GM10266 (cell line): ENCODE data around the gene TMEM107.

Experiments used
- DNase-seq: peaks from one replicate; pipeline ENCODE4 v3.0.0; 2012; ENCODE audit errors: extremely low spot score
- TF ChIP-seq, protein P1 (sequence below): IDR thresholded peaks from 2 replicates; pipeline ENCODE4 v1.5.1; 2012; ENCODE audit warnings: mild to moderate bottlenecking, low read depth; ENCODE audit not compliant: control insufficient read depth, insufficient read depth; ENCODE audit errors: missing control alignments

TMEM107 gene

DNA sequence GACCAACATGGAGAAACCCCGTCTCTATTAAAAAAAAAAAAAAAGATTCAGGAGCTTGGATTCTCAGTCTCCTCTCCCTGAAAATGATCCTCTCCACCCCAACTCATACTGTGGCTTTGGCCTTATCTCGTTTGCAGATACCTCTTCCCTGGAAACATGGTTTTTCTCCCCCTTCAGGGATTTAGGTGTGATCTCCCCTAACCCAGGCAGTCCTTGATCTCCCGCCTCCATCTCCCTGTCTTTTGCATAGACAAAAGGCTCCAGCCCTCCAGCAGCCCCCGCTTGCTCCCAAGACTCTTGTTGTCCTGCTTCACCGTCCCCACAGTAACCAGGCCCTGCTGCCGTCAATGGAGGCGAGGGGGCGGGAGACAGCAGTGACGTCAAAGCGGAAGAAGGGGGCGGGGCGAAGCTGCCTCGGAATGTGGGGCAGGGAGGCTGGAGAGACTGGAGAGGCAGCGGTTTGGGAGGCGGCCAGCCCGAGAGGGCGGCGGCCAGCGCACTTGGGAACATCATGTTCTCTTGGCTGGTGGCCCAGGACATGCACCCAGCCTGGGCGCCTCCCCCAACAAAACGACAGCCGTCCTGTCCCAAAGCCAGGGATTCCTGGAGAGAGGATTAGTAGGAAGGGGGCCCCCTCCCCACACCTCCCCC is 22.1 kb downstream of the TMEM107 start:
- TF ChIP-seq, protein P1, sequence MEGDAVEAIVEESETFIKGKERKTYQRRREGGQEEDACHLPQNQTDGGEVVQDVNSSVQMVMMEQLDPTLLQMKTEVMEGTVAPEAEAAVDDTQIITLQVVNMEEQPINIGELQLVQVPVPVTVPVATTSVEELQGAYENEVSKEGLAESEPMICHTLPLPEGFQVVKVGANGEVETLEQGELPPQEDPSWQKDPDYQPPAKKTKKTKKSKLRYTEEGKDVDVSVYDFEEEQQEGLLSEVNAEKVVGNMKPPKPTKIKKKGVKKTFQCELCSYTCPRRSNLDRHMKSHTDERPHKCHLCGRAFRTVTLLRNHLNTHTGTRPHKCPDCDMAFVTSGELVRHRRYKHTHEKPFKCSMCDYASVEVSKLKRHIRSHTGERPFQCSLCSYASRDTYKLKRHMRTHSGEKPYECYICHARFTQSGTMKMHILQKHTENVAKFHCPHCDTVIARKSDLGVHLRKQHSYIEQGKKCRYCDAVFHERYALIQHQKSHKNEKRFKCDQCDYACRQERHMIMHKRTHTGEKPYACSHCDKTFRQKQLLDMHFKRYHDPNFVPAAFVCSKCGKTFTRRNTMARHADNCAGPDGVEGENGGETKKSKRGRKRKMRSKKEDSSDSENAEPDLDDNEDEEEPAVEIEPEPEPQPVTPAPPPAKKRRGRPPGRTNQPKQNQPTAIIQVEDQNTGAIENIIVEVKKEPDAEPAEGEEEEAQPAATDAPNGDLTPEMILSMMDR = no peak
- DNase-seq = peak; percentile 79

DNA sequence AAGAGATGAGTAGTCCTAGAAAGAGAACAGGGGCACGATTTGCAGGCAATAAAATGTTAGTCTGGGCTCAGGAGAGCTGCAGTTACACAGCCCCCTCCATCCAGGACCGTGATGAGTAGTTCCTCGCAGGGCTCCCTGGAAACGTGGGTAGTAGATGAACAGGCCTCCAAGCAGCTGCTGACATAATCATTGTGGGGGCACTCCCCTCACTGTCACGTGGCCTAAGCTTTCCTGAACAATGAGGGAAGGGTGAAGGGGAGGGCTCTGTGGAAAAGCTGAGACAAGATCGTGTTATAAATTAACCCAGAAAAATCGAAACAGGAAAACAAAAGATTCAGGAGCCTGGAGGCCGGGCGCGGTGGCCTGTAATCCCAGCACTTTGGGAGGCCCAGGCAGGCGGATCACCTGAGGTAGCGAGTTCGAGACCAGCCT is 22.6 kb downstream of the TMEM107 start:
- DNase-seq = peak; percentile 46

DNA sequence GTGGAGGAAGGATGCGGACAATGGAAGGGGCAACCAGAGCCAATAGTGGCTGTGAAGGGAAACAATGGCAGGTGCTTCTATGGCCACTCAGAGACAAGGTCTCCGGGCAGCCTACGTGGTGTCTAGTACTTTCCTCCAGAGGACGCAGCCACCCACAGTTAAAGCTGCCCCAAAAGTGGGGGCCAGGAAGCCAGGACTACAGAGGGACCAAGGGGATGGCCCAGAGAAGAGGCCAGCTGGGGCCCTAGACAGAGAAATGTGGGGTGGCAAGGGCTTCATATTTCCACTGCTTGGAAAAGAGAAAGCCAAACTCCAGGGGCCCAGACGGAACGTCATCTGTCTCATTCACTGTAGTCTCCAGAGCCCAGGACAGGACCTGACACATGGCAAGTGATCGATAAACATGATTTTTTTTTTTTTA is 23.1 kb downstream of the TMEM107 start:
- TF ChIP-seq, protein P1 = no peak
- DNase-seq = no peak

More for the DNA sequence above, 22.6 kb downstream of the TMEM107 start:
- TF ChIP-seq, protein P1 = no peak

- peak; percentile 94 for DNase-seq
- TF ChIP-seq, protein P1 = no peak
These were observed 23.9 kb downstream of the TMEM107 start, which contains the start of gene PER1 for GRCh38 chr17:8152112-8152775. TSS of gene PER1 (minus strand) at chr17:8152404. CDS start at chr17:8150706, 1,698 bp downstream.

DNA sequence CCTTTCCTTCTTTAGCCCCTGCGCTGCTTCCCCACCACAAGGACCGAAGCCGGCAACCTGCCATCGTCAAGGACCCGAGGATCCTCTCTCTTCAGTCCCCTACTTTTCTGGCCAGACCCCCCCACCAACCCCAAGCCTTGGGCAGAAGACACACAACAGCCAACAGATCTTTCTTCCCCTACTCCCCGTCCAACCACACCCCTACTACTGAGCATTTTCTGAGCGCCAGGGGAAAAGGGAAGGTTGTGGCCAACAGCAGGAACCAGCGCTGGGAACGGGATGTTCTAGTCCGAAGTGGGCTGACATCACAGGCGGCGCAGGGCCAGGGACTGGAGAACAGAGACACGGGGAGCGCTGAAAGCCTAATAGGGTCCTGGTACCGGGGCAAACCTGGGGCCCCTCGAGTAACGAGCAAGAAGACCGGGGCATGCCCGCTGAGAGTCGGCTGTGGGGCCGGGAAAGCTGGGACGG is 24.5 kb downstream of the TMEM107 start:
- TF ChIP-seq, protein P1 = no peak
- no peak for DNase-seq

DNA sequence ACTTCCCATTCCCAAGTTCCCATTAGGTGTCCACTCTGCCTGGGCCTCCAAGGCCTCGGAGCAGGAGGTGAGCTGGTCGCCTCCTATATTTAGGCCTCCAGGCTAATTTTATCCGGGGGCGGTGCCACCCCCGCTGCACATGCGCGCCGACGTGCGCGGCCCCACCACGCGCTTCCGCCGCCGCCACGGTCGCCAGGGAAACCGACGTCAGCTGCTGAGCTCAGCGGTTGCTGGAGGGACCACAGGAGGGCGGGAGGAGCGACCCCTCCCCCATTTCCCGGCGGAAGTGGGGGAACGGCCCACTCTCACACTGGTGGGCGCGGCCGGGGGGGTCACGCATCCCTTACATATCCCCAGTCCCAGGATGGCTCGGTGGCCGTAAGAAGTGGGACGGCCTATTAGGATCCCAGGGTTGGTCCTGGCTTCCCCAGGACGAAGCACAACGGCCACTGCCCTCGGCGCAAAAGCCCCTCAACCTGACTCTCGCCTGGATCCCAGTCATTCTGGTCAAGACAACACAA is 25.0 kb downstream of the TMEM107 start:
- peak; percentile 91 for DNase-seq
- TF ChIP-seq, protein P1 = no peak
